Thyroid gland (tissue), 4 donors: ENCODE data around the gene HOXD3. TPM values are rescaled to one million over a fixed set of nuclear protein-coding genes. Genes with fewer than 3 reads are reported as not detected.

Experiments used
- DNase-seq, 2 donors: peaks; one replicate each; pipeline ENCODE4 v3.0.0-alpha.2; 2019
- H3K27ac ChIP-seq, 3 donors: fragments of 200-600 bp; sonication (generic); 1 replicate in 2 of 3; 2 replicates in 1 of 3; pipeline ENCODE4 v1.5.1; 2016 to 2019; ENCODE audit warnings: mild to moderate bottlenecking in 1 of 3, moderate library complexity in 1 of 3
- H3K27me3 ChIP-seq: fragments of 200-600 bp; sonication (generic); one replicate; pipeline ENCODE4 v1.5.1; 2019
- H3K36me3 ChIP-seq, 2 donors: fragments of 200-600 bp; sonication (generic); one replicate each; pipeline ENCODE4 v1.5.1; 2016 to 2019
- H3K4me1 ChIP-seq, 2 donors: fragments of 200-600 bp; sonication (generic); one replicate each; pipeline ENCODE4 v1.5.1; 2017 to 2019
- H3K4me3 ChIP-seq, 3 donors: fragments of 200-600 bp; sonication (generic); replicated peaks in 1 of 3; 1 replicate in 2 of 3; 2 replicates in 1 of 3; pipeline ENCODE4 v1.5.1; 2016; ENCODE audit warnings: mild to moderate bottlenecking in 1 of 3
- H3K9me3 ChIP-seq: fragments of 200-600 bp; sonication (generic); one replicate; pipeline ENCODE4 v1.5.1; 2017
- CTCF ChIP-seq, 6 experiments: fragments of 200-600 bp in 3 of 6; fragments of 450-650 bp in 3 of 6; sonication (generic) in 3 of 6; IDR thresholded peaks; one replicate each; pipeline ENCODE4 v1.5.1; 2016 to 2019; ENCODE audit warnings: antibody characterized with exemption in 6 of 6, mild to moderate bottlenecking in 2 of 6, inconsistent platforms in 1 of 6, moderate library complexity in 1 of 6
- POLR2A ChIP-seq, 2 donors: fragments of 450-650 bp; IDR thresholded peaks; one replicate each; pipeline ENCODE4 v1.6.1; 2017; ENCODE audit warnings: antibody characterized with exemption in 2 of 2, mild to moderate bottlenecking in 2 of 2, moderate library complexity in 1 of 2
- WGBS, 2 donors: methylation state at CpG; one replicate each; pipeline ENCODE4 v1.1.5; 2017; 5-methylcytosine and 5-hydroxymethylcytosine counted together
- intact Hi-C: fragments of 100-400 bp; cut with DNase I; formaldehyde crosslinking; loops from one replicate; pipeline ENCODE4 v1.15.1; 2023
- total RNA-seq, 4 donors: library from RNA; depleted of rRNA; stranded (reverse); fragments of >200 nt; gene quantifications; one replicate each; pipeline ENCODE4 v1.2.3, GENCODE V29; 2016

HOXD3 gene
- total RNA-seq, 4 donors from 2014 or later: 0.75 to 5.0 (median 3.1) TPM

GRCh38 chr2:176133389-176133788 is 23.7 kb upstream of the HOXD3 start:
- no peak for DNase-seq
- no peaks in the 10 kb centered on the region for H3K36me3 ChIP-seq
- no peaks in the 10 kb centered on the region for H3K9me3 ChIP-seq
- H3K27ac ChIP-seq: no peak overlapping the region
- intact Hi-C loops: no loop called here
- H3K27me3 ChIP-seq: peaks cover 74% of the 10 kb centered on the region
- no peak for TF ChIP-seq POLR2A (IDR thresholded peaks at IDR 0.05)
- TF ChIP-seq CTCF (IDR thresholded peaks at IDR 0.05): no peak
- H3K4me1 ChIP-seq: peaks cover 5 to 21% of the 10 kb centered on the region in 2 donors
- no peak overlapping the region for H3K4me3 ChIP-seq

- WGBS, 2 donors: 33 to 47% methylated on average over 4 of the region's 4 CpGs
- Histone ChIP-seq H3K36me3 (no peaks in the 10 kb centered on the region), H3K4me1 (peaks cover 5 to 21% of the 10 kb centered on the region in 2 donors), H3K9me3 (no peaks in the 10 kb centered on the region), H3K27me3 (peaks cover 72% of the 10 kb centered on the region), H3K4me3 (no peak overlapping the region), H3K27ac (no peak overlapping the region)
- DNase-seq: no peak
- intact Hi-C loops: no loop called here
- TF ChIP-seq POLR2A (IDR thresholded peaks at IDR 0.05) (no peak), CTCF (IDR thresholded peaks at IDR 0.05) (no peak)
These were observed 23.1 kb upstream of the HOXD3 start for GRCh38 chr2:176134035-176134434.

- H3K4me3 ChIP-seq: no peak overlapping the region
- no peak for DNase-seq
- no peak overlapping the region for H3K27ac ChIP-seq
- no peaks in the 10 kb centered on the region for H3K9me3 ChIP-seq
- no peak for TF ChIP-seq POLR2A (IDR thresholded peaks at IDR 0.05)
- TF ChIP-seq CTCF (IDR thresholded peaks at IDR 0.05): no peak
- H3K36me3 ChIP-seq: no peaks in the 10 kb centered on the region
- H3K4me1 ChIP-seq: peaks cover 0 to 17% of the 10 kb centered on the region in 2 donors
- intact Hi-C loops: no loop called here
- peaks cover 75% of the 10 kb centered on the region for H3K27me3 ChIP-seq
These were observed 22.1 kb upstream of the HOXD3 start for GRCh38 chr2:176135035-176135440.

- Histone ChIP-seq H3K4me3 (peak overlapping the region in 1 of 3 donors; percentile 31), H3K27ac (peak overlapping the region in 2 of 3 donors; percentile 46 to 69), H3K27me3 (peaks cover 76% of the 10 kb centered on the region), H3K9me3 (no peaks in the 10 kb centered on the region), H3K4me1 (peaks cover 0 to 21% of the 10 kb centered on the region in 2 donors), H3K36me3 (no peaks in the 10 kb centered on the region)
- TF ChIP-seq CTCF (IDR thresholded peaks at IDR 0.05): no peak
- no peak for TF ChIP-seq POLR2A (IDR thresholded peaks at IDR 0.05)
- 4 to 6% methylated on average over 18 to 50 of the region's 71 CpGs for WGBS, 2 donors
- no peak for DNase-seq
- intact Hi-C loops: no loop called here
These were observed 20.5 kb upstream of the HOXD3 start for GRCh38 chr2:176136374-176137251.

- peaks cover 73% of the 10 kb centered on the region for H3K27me3 ChIP-seq
These were observed 19.9 kb upstream of the HOXD3 start for GRCh38 chr2:176137252-176137580.

More at GRCh38 chr2:176137252-176137580, 19.9 kb upstream of the HOXD3 start:
- no peaks in the 10 kb centered on the region for H3K9me3 ChIP-seq
- no peaks in the 10 kb centered on the region for H3K36me3 ChIP-seq
- peaks cover 0 to 21% of the 10 kb centered on the region in 2 donors for H3K4me1 ChIP-seq
- no peak for TF ChIP-seq CTCF (IDR thresholded peaks at IDR 0.05)
- TF ChIP-seq POLR2A (IDR thresholded peaks at IDR 0.05): no peak
- intact Hi-C loops: no loop called here
- peak overlapping the region in 1 of 3 donors; percentile 31 for H3K4me3 ChIP-seq
- 20 to 34% methylated on average over 2 of the region's 2 CpGs for WGBS, 2 donors
- peak overlapping the region in 1 of 3 donors; percentile 69 for H3K27ac ChIP-seq
- no peak for DNase-seq
